GM04504 (cell line): ENCODE data around the gene OR1S2.
"Not testable (repeated sequence)": the region's sequence is repeated elsewhere in the genome, so short reads cannot be mapped to it uniquely, and the experiment has no call there.

ENCODE experiments used
- DNase-seq: peaks from one replicate; pipeline ENCODE4 v3.0.0-alpha.2; 2012; ENCODE audit warnings: low read depth

OR1S2 gene

GRCh38 chr11:58204042-58204441, at the start of gene OR1S2:
Gene OR1S2, minus strand, starts transcription at chr11:58204142. Its CDS starts 0 bp downstream, at chr11:58204142.
- no peak for DNase-seq

- DNase-seq, result no peak
Measured at GRCh38 chr11:58243954-58244353, 40.0 kb upstream of the OR1S2 start.

- DNase-seq, result no peak
Measured at GRCh38 chr11:58227956-58228615, 24.1 kb upstream of the OR1S2 start.

- DNase-seq, result no peak
Measured at GRCh38 chr11:58222721-58223120, 18.8 kb upstream of the OR1S2 start.

GRCh38 chr11:58216476-58216875, 12.5 kb upstream of the OR1S2 start:
- no peak for DNase-seq

- not testable (repeated sequence) for DNase-seq
Measured at GRCh38 chr11:58212420-58212819, 8.5 kb upstream of the OR1S2 start, which contains the start of gene OR1S1. Gene OR1S1, plus strand, starts transcription at chr11:58212720.

GRCh38 chr11:58199271-58199670, 4.7 kb downstream of the OR1S2 start:
- no peak for DNase-seq

GRCh38 chr11:58195939-58196338, 8.0 kb downstream of the OR1S2 start:
- no peak for DNase-seq

GRCh38 chr11:58193391-58193790, 10.6 kb downstream of the OR1S2 start:
- no peak for DNase-seq

- DNase-seq, result no peak
Measured at GRCh38 chr11:58192229-58192628, 11.7 kb downstream of the OR1S2 start.

GRCh38 chr11:58188770-58189169, 15.2 kb downstream of the OR1S2 start, which contains the start of gene OR9Q2:
Gene OR9Q2, plus strand, starts transcription at chr11:58189070. Its CDS starts 1,421 bp downstream, at chr11:58190491.
- DNase-seq, result no peak

GRCh38 chr11:58186938-58187337, 17.0 kb downstream of the OR1S2 start:
- DNase-seq, result no peak

- DNase-seq, result no peak
Measured at GRCh38 chr11:58179648-58180047, 24.3 kb downstream of the OR1S2 start.

GRCh38 chr11:58178444-58178843, 25.5 kb downstream of the OR1S2 start:
- DNase-seq, result no peak

- DNase-seq, result no peak
Measured at GRCh38 chr11:58177409-58178054, 26.4 kb downstream of the OR1S2 start.

- DNase-seq, result no peak
Measured at GRCh38 chr11:58165504-58166106, 38.3 kb downstream of the OR1S2 start.

- no peak for DNase-seq
Measured at GRCh38 chr11:58164990-58165389, 39.0 kb downstream of the OR1S2 start.

GRCh38 chr11:58164389-58164788, 39.6 kb downstream of the OR1S2 start:
- no peak for DNase-seq
